GM23248 (cell line): ENCODE measurements around the gene BAX.

Experiments
- EZH2 ChIP-seq: fragments of 200-600 bp; sonication (generic); IDR thresholded peaks from 2 replicates; pipeline ENCODE4 v1.6.1; 2018; ENCODE audit warnings: antibody characterized with exemption, mild to moderate bottlenecking; ENCODE audit not compliant: insufficient read depth, poor library complexity, severe bottlenecking
- EZH2phosphoT487 ChIP-seq: fragments of 200-600 bp; sonication (generic); IDR thresholded peaks from 2 replicates; pipeline ENCODE4 v1.6.1; 2018; ENCODE audit warnings: antibody characterized with exemption, moderate library complexity, mild to moderate bottlenecking, low read depth; ENCODE audit not compliant: insufficient read depth

DNA sequence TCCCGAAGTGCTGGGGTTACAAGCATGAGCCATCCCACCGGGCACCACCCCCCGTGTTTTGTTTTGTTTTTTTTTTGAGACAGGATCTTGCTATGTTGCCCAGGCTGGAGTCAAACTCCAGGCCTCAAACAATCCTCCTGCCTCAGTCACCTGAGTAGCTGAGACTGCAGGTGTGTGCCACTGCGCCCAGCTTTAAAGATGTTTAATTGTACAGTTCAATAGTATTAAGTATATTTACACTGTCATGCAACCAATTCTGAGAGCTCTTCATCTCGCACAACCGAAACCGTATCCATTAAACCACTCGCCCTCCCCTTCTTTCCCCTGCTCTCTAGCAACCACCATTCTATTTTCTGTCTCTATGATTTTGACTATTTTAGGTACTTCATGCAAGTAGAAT lies 38.9 kb upstream of the BAX start:
- TF ChIP-seq EZH2 (no peak), EZH2phosphoT487 (no peak)
